Breast epithelium (tissue), 3 donors: ENCODE measurements around the gene PPHLN1.

Source experiments
- POLR2A ChIP-seq: fragments of 450-650 bp; IDR thresholded peaks from one replicate; pipeline ENCODE4 v1.6.1; 2016; ENCODE audit warnings: antibody characterized with exemption, mild to moderate bottlenecking, moderate library complexity
- POLR2AphosphoS5 ChIP-seq, 3 donors: sonication (generic); formaldehyde crosslinking; IDR thresholded peaks; one replicate each; pipeline ENCODE4 v1.6.1; 2017; ENCODE audit warnings: antibody characterized with exemption in 3 of 3
- TF ChIP-seq, protein P1 (sequence below), 3 donors: fragments of 450-650 bp; IDR thresholded peaks; one replicate each; pipeline ENCODE4 v1.5.1; 2016 to 2017; ENCODE audit warnings: antibody characterized with exemption in 3 of 3, mild to moderate bottlenecking in 3 of 3, moderate library complexity in 3 of 3

- TF ChIP-seq, protein P1, sequence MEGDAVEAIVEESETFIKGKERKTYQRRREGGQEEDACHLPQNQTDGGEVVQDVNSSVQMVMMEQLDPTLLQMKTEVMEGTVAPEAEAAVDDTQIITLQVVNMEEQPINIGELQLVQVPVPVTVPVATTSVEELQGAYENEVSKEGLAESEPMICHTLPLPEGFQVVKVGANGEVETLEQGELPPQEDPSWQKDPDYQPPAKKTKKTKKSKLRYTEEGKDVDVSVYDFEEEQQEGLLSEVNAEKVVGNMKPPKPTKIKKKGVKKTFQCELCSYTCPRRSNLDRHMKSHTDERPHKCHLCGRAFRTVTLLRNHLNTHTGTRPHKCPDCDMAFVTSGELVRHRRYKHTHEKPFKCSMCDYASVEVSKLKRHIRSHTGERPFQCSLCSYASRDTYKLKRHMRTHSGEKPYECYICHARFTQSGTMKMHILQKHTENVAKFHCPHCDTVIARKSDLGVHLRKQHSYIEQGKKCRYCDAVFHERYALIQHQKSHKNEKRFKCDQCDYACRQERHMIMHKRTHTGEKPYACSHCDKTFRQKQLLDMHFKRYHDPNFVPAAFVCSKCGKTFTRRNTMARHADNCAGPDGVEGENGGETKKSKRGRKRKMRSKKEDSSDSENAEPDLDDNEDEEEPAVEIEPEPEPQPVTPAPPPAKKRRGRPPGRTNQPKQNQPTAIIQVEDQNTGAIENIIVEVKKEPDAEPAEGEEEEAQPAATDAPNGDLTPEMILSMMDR (IDR thresholded peaks at IDR 0.05) = no peak
- TF ChIP-seq POLR2AphosphoS5 (IDR thresholded peaks at IDR 0.05) (no peak), POLR2A (no peak)
Measured at GRCh38 chr12:42308390-42308789, 17.6 kb upstream of the PPHLN1 start.
